HG02623 (cell line): Measurements from ENCODE around the gene RAB30.
"Not testable (repeated sequence)": the region's sequence is repeated elsewhere in the genome, so short reads cannot be mapped to it uniquely, and the experiment has no call there.

Source experiments
- ATAC-seq: cut with Tn5 transposase; IDR thresholded peaks from one replicate; pipeline ENCODE4 v1.9.1; 2021; ENCODE audit warnings: moderate library complexity; ENCODE audit not compliant: unreplicated experiment

The RAB30 gene

GRCh38 chr11:82988936-82989627 lies 82.6 kb downstream of the RAB30 start:
- ATAC-seq = no peak

DNA sequence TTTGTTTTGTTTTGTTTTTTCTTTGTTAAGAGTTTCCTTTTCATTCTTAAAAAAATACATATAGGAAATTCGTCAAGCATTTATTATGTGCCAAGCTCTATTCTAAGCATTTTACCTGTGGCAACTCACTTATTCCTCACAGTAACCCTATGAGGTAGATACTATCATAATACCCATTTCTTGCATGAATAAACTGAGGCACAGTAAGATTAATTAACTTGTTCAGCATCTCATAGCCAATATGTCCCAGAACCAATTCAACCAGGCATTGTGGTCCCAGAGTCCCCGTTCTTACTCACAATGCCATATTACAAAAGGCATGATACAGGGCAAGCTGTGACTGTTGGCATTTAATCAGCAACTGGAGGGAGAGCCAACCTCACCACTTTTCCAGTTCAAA lies 83.7 kb downstream of the RAB30 start:
- no peak for ATAC-seq

DNA sequence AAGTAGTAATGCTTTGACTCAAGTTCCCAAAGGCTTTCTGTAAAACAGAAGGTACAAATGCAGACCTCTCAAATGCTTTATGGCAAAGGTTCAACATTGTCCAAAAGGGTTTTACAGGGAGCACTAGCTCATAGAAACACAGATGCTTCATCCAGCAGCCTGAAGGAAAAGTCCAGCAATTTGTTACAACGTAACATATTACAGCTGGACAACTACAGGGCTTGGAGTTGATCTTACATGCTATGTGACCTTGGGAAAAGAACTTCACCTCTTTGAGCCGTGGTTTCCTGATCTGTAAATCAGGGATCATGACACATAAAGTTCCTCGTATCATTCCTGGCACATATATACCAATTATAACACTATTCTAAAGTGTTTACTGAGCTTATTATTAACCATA lies 85.3 kb downstream of the RAB30 start:
- ATAC-seq = no peak

DNA sequence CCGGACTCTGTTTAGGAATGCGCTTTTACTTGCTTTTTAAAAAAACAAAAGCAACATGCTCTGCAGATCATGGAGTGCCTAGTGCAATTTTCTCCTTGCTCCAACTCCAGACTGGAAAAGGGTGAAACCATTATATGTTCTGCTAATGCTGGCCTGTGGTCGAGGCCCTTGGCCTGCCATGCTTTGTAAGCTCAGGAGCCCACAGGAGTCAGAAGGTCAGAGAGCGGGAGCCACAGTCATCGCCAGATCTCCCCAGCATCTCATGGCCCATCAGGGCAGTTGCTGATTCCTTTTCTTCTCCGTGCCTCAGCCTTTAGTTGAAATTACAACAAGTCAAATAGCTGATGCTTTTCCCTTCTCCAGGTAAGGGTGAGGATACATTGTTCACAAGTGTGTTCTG lies 89.8 kb downstream of the RAB30 start:
- no peak for ATAC-seq

- no peak for ATAC-seq
Observed at GRCh38 chr11:82980947-82981346, 90.8 kb downstream of the RAB30 start.

DNA sequence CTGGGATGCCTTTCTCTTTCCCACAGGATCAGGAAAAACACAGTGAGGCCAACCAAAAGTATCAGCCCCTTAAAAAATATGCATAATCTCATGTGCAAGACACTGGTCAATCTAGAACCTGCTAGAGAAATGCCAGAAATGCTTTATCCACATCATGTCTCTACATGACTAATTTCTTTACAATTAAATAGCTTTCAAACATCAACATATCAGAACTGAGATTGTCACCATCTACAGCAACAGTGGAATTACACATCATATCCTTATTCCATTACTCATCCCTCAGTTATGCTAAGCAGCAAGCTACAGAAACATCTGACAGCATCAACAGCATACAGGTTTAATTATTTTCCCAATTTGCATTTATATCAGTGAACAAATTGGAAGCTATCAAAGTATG lies 91.4 kb downstream of the RAB30 start:
- ATAC-seq = no peak

DNA sequence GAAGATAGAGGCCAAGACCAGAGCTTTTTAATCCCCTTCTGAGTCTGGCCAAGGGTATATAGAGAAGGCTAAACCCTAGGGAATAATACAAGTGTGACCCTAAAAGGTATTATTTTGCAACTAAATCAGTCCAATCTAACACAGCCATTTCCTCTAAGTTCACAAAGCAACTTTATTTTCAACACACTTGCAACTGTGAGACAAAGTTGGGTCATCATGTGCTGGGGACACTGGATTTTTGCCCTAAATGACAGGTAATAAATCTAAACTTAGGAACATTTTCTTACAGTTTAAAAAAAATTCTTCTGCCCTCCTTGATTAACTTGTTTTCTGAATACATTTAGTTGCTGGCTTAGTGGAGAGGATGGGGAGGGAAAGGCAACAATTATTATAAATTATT lies 91.9 kb downstream of the RAB30 start:
- ATAC-seq = no peak

- ATAC-seq = no peak
Observed at GRCh38 chr11:82978422-82979099, 93.1 kb downstream of the RAB30 start.

- ATAC-seq = no peak
Observed at GRCh38 chr11:82976786-82977185, 94.9 kb downstream of the RAB30 start.

- no peak for ATAC-seq
Observed at GRCh38 chr11:82975882-82976281, 95.8 kb downstream of the RAB30 start.

DNA sequence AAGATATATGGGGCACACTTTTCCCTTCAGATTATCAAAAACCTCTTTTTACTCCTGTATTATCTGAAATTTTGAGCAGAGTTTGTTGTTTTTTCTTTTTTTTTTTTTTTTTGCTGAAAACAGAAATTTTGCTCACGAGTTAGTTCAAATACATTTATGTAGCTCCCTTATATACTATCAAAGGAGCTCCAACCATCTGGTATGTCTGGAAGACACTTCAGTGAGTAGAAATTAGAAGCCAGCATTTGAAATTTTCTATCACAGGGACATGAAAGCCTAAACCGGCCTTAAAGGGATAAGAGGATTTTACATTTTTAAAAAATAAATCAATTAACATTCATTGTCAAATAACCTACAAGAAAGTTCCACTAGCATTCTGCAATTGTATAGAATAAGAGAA lies 96.8 kb downstream of the RAB30 start:
- ATAC-seq = no peak

GRCh38 chr11:82974135-82974534 lies 97.6 kb downstream of the RAB30 start:
- ATAC-seq = no peak

DNA sequence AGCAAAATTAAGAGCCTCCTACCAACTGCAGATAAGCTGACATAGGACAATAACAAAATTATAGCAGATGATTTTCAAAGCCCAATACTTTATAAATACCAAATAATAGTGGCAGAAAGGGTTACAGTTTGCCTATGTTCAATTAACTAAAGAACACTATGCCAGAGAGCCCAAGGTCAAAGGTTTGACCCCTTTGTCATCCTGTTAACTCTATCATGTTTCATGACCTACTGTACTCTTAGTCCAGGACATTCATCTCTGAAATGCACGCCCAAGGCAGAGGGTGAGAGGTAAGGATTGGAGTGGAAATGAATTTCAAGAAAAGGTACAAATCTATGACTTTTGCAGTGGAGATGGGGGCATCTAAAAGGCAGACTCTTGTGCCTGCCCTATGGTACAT lies 99.6 kb downstream of the RAB30 start:
- ATAC-seq = no peak

DNA sequence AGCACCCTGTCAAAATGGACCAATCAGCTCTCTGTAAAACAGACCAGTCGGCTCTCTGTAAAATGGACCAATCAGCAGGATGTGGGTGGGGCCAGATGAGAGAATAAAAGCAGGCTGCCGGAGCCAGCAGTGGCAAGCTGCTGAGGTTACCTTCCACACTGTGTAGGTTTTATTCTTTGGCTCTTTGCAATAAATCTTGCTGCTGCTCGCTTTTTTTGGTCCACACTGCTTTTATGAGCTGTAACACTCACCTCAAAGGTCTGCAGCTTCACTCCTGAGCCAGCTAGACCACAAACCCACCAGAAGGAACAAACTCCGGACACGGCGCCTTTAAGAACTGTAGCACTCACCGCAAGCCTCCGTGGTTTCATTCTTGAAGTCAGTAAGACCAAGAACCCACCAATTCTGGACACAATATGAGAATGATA lies 100.2 kb downstream of the RAB30 start:
- ATAC-seq = not testable (repeated sequence)

DNA sequence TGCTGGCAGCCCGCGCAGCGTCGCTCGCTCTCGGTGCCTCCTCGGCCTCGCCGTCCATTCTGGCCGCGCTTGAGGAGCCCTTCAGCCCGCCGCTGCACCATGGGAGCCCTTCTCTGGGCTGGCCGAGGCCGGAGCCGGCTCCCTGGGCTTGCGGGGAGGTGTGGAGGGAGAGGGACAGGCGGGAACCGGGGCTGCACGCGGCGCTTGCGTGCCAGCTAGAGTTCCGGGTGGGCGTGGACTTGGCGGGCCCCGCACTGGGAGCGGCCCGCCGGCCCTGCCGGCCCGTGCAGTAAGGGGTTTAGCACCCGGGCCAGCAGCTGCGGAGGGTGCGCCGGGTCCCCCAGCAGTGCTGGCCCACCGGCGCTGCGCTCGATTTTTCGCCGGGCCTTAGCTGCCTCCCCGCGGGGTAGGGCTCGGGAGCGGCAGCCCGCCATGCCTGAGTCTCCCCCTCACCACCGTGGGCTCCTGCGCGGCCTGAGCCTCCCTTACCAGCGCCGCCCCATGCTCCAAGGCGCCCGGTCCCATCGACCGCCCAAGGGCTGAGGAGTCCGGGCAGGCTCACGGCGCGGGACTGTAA lies 101.1 kb downstream of the RAB30 start:
- not testable (repeated sequence) for ATAC-seq

- ATAC-seq = peak; percentile 96
Observed at GRCh38 chr11:82969811-82970210, 101.9 kb downstream of the RAB30 start.

- no peak for ATAC-seq
Observed at GRCh38 chr11:82967381-82967780, 104.3 kb downstream of the RAB30 start.

- not testable (repeated sequence) for ATAC-seq
Observed at GRCh38 chr11:82962021-82962420, 109.7 kb downstream of the RAB30 start.

GRCh38 chr11:82960779-82961143 lies 110.9 kb downstream of the RAB30 start:
- peak; percentile 9 for ATAC-seq

GRCh38 chr11:82959987-82960778 lies 111.5 kb downstream of the RAB30 start:
- ATAC-seq = peak; percentile 91

DNA sequence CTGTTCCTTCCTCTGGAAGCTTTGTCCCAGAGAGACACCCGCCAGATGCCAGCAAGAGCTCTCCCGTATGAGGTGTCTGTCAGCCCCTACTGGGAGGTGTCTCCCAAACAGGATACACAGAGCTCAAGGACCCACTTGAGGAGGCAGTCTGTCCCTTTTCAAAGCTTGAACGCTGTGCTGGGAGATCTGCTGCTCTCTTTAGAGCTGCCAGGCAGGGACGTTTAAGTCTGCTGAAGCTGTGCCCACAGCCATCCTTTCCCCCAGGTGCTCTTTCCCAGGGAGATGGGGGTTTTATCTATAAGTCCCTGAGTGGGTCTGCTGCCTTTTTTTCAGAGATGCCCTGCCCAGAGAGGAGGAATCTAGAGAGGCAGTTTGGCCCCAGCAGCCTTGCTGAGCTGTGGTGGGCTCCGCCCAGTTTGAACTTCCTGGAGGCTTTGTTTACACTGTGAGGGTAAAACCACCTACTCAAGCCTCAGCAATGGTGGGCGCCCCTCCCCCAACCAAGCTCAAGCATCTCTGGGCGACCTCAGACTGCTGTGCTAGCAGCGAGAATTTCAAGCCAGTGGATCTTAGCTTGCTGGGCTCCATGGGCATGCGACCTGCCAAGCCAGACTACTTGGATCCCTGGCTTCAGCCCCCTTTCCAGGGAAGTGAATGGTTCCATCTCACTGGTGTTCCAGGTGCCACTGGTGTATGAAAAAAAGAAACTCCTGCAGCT lies 115.8 kb downstream of the RAB30 start:
- ATAC-seq = not testable (repeated sequence)
